H1 (cell line): ENCODE measurements around the gene TNS2.

Experiments
- BRCA1 ChIP-seq: IDR thresholded peaks from 2 replicates; pipeline ENCODE4 v1.6.1; 2012; ENCODE audit warnings: low read depth, low read length, improper control_type of control experiment
- CBX5 ChIP-seq: fragments of 300-800, 300-1000 bp; sonication (generic); IDR thresholded peaks from 2 replicates; pipeline ENCODE4 v1.7.1; 2016; ENCODE audit warnings: antibody characterized with exemption, low read length, low read depth
- CHD1 ChIP-seq: IDR thresholded peaks from 2 replicates; pipeline ENCODE4 v1.6.1; 2012; ENCODE audit warnings: low read depth, low read length, improper control_type of control experiment
- EP300 ChIP-seq, 2 experiments: IDR thresholded peaks; 1 replicate in 1 of 2; 2 replicates in 1 of 2; pipeline ENCODE4 v1.6.1; 2011 to 2012; ENCODE audit warnings: low read depth in 2 of 2, low read length in 2 of 2, mild to moderate bottlenecking in 2 of 2, borderline replicate concordance in 1 of 2, inconsistent platforms in 1 of 2, moderate library complexity in 1 of 2
- EZH2 ChIP-seq: fragments of 200-600 bp; sonication (generic); IDR thresholded peaks from 2 replicates; pipeline ENCODE4 v1.7.1; 2012; ENCODE audit warnings: low read depth, mild to moderate bottlenecking, moderate library complexity, low read length, inconsistent platforms; ENCODE audit not compliant: severe bottlenecking
- POLR2A ChIP-seq, 2 experiments: IDR thresholded peaks; 1 replicate in 1 of 2; 2 replicates in 1 of 2; pipeline ENCODE4 v1.6.1; 2011; ENCODE audit warnings: low read depth in 2 of 2, low read length in 2 of 2, mild to moderate bottlenecking in 2 of 2; ENCODE audit errors: control extremely low read depth in 1 of 2
- POLR2AphosphoS5 ChIP-seq: IDR thresholded peaks from 2 replicates; pipeline ENCODE4 v1.6.1; 2011; ENCODE audit warnings: low read depth, low read length
- RAD21 ChIP-seq, 2 experiments: IDR thresholded peaks in 1 of 2; conservative IDR thresholded peaks in 1 of 2; 2 replicates each; pipeline ENCODE4 v1.6.1; 2011; ENCODE audit warnings: low read depth in 2 of 2, low read length in 2 of 2, improper control_type of control experiment in 1 of 2, inconsistent platforms in 1 of 2, mild to moderate bottlenecking in 1 of 2, moderate library complexity in 1 of 2
- RBBP5 ChIP-seq: IDR thresholded peaks from 2 replicates; pipeline ENCODE4 v1.7.1; 2012; ENCODE audit warnings: low read depth, mild to moderate bottlenecking, inconsistent platforms, low read length, moderate library complexity, borderline replicate concordance
- RFX5 ChIP-seq: IDR thresholded peaks from 2 replicates; pipeline ENCODE4 v1.6.1; 2011; ENCODE audit warnings: low read depth, low read length, improper control_type of control experiment, borderline replicate concordance
- TF ChIP-seq, protein P1 (sequence below), 3 experiments: IDR thresholded peaks; 1 replicate in 2 of 3; 2 replicates in 1 of 3; pipeline versions ENCODE4 v1.5.1 to v1.6.1; 2011; ENCODE audit warnings: low read length in 3 of 3, mild to moderate bottlenecking in 3 of 3, inconsistent platforms in 2 of 3, low read depth in 1 of 3, moderate library complexity in 1 of 3; ENCODE audit not compliant: insufficient read depth in 1 of 3; ENCODE audit errors: control extremely low read depth in 1 of 3
- TF ChIP-seq, protein P2 (sequence below): IDR thresholded peaks from 2 replicates; pipeline ENCODE4 v1.6.1; 2012; ENCODE audit warnings: low read length, inconsistent platforms
- TF ChIP-seq, protein P3 (sequence below): IDR thresholded peaks from 2 replicates; pipeline ENCODE4 v1.6.1; 2011; ENCODE audit warnings: low read length, improper control_type of control experiment

DNA sequence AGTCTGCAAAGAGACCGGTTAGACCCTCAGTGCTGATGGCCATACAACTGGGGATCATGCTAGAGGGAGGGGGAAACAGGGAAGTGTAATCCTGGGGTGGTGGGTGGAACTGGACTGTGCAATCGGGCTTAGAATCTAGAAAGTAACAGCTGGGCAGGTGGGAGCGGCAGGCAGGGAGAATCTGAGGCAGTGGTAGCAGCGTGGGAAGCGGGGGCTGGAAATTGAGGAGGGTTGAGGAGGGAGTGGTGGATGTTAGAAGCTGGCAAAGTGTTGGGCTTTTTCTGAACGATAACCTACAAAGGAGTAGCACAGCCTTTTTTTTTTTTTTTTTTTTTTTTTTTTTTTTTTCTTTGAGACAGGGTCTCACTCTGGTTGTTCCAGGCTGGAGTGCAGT, 44.5 kb downstream of the TNS2 start:
- TF ChIP-seq POLR2AphosphoS5: no peak
- TF ChIP-seq EZH2: no peak
- no peak for TF ChIP-seq RFX5
- TF ChIP-seq EP300 (IDR thresholded peaks at IDR 0.05; ENCODE audit: borderline replicate concordance in 1 of 2, low read depth in 2 of 2, low read length in 2 of 2): no peak
- TF ChIP-seq POLR2A (IDR thresholded peaks at IDR 0.05; ENCODE audit: control extremely low read depth in 1 of 2, low read depth in 2 of 2, low read length in 2 of 2): no peak
- TF ChIP-seq, protein P1, sequence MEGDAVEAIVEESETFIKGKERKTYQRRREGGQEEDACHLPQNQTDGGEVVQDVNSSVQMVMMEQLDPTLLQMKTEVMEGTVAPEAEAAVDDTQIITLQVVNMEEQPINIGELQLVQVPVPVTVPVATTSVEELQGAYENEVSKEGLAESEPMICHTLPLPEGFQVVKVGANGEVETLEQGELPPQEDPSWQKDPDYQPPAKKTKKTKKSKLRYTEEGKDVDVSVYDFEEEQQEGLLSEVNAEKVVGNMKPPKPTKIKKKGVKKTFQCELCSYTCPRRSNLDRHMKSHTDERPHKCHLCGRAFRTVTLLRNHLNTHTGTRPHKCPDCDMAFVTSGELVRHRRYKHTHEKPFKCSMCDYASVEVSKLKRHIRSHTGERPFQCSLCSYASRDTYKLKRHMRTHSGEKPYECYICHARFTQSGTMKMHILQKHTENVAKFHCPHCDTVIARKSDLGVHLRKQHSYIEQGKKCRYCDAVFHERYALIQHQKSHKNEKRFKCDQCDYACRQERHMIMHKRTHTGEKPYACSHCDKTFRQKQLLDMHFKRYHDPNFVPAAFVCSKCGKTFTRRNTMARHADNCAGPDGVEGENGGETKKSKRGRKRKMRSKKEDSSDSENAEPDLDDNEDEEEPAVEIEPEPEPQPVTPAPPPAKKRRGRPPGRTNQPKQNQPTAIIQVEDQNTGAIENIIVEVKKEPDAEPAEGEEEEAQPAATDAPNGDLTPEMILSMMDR (IDR thresholded peaks at IDR 0.05; ENCODE audit: control extremely low read depth in 1 of 3, insufficient read depth in 1 of 3, low read depth in 1 of 3, low read length in 3 of 3): no peak
- no peak for TF ChIP-seq CHD1
- no peak for TF ChIP-seq CBX5
- TF ChIP-seq, protein P2, sequence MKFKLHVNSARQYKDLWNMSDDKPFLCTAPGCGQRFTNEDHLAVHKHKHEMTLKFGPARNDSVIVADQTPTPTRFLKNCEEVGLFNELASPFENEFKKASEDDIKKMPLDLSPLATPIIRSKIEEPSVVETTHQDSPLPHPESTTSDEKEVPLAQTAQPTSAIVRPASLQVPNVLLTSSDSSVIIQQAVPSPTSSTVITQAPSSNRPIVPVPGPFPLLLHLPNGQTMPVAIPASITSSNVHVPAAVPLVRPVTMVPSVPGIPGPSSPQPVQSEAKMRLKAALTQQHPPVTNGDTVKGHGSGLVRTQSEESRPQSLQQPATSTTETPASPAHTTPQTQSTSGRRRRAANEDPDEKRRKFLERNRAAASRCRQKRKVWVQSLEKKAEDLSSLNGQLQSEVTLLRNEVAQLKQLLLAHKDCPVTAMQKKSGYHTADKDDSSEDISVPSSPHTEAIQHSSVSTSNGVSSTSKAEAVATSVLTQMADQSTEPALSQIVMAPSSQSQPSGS: no peak
- no peak for TF ChIP-seq RAD21 (IDR thresholded peaks at IDR 0.05 in 1 of 2, conservative IDR thresholded peaks at IDR 0.05 in 1 of 2; ENCODE audit: low read depth in 2 of 2, low read length in 2 of 2)
- no peak for TF ChIP-seq RBBP5
- no peak for TF ChIP-seq BRCA1
- TF ChIP-seq, protein P3, sequence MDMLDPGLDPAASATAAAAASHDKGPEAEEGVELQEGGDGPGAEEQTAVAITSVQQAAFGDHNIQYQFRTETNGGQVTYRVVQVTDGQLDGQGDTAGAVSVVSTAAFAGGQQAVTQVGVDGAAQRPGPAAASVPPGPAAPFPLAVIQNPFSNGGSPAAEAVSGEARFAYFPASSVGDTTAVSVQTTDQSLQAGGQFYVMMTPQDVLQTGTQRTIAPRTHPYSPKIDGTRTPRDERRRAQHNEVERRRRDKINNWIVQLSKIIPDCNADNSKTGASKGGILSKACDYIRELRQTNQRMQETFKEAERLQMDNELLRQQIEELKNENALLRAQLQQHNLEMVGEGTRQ: no peak
